ENCODE results near the gene LRRC66. TPM values are rescaled to one million over a fixed set of nuclear protein-coding genes. Genes with fewer than 3 reads are reported as not detected.

LRRC66 gene
- total and polyA plus RNA-seq, 2 of the 13 experiments (the other 11 are each of a cell fraction or from before 2014, with no cell fraction given), result not detected

- TF ChIP-seq SP5 (CRISPR knock-in tag; IDR thresholded peaks at IDR 0.05; ENCODE audit: borderline replicate concordance, low read depth) (no peak), ETS1 (CRISPR knock-in tag; IDR thresholded peaks at IDR 0.05) (no peak), MLLT10 (CRISPR knock-in tag; IDR thresholded peaks at IDR 0.05) (no peak), ZNF598 (CRISPR knock-in tag; IDR thresholded peaks at IDR 0.05; ENCODE audit: borderline replicate concordance) (no peak), PRDM4 (CRISPR knock-in tag; IDR thresholded peaks at IDR 0.05; ENCODE audit: borderline replicate concordance) (no peak), NFYB (CRISPR knock-in tag; IDR thresholded peaks at IDR 0.05) (no peak), ZNF788 (CRISPR knock-in tag; IDR thresholded peaks at IDR 0.05; ENCODE audit: borderline replicate concordance) (0 out of 2 replicates have a peak, but pooled peaks have one; percentile 25), ZNF567 (CRISPR knock-in tag; IDR thresholded peaks at IDR 0.05; ENCODE audit: borderline replicate concordance) (no peak), FOSL2 (CRISPR knock-in tag; IDR thresholded peaks at IDR 0.05) (no peak), ZNF777 (CRISPR knock-in tag; IDR thresholded peaks at IDR 0.05) (peak; percentile 44), ZNF775 (CRISPR knock-in tag; IDR thresholded peaks at IDR 0.05; ENCODE audit: borderline replicate concordance) (no peak), ZNF256 (CRISPR knock-in tag; conservative IDR thresholded peaks at IDR 0.05) (no peak), AGO1 (IDR thresholded peaks at IDR 0.05; ENCODE audit: low read depth, low read length, poor library complexity, severe bottlenecking) (no peak), ZNF557 (CRISPR knock-in tag; IDR thresholded peaks at IDR 0.05) (peak; percentile 51; the same call in 1 of the 2 replicates), HDAC2 (CRISPR knock-in tag; IDR thresholded peaks at IDR 0.05) (peak; percentile 64), DRAP1 (CRISPR knock-in tag; IDR thresholded peaks at IDR 0.05) (no peak), RXRB (CRISPR knock-in tag; IDR thresholded peaks at IDR 0.05; ENCODE audit: borderline replicate concordance) (peak; percentile 29; the same call in 1 of the 2 replicates), NFIB (CRISPR knock-in tag; IDR thresholded peaks at IDR 0.05; ENCODE audit: borderline replicate concordance) (no peak), BRF2 (CRISPR knock-in tag; IDR thresholded peaks at IDR 0.05) (no peak; the same call in 1 of the 2 replicates), HOMEZ (CRISPR knock-in tag; IDR thresholded peaks at IDR 0.05; ENCODE audit: low read depth) (no peak), ZNF362 (CRISPR knock-in tag; IDR thresholded peaks at IDR 0.05; ENCODE audit: borderline replicate concordance) (no peak)
These were observed 31.7 kb upstream of the LRRC66 start (continued) for GRCh38 chr4:52051615-52052474.

Measured in HepG2 (cell line).